ENCODE results near the gene FAM20B.
A peak's percentile ranks its signal among the peaks of the same experiment; 100 is the strongest.

The FAM20B gene

GRCh38 chr1:179092896-179093461 lies 67.3 kb downstream of the FAM20B start:
- DNase-seq (ENCODE audit: low read depth) = no peak

DNA sequence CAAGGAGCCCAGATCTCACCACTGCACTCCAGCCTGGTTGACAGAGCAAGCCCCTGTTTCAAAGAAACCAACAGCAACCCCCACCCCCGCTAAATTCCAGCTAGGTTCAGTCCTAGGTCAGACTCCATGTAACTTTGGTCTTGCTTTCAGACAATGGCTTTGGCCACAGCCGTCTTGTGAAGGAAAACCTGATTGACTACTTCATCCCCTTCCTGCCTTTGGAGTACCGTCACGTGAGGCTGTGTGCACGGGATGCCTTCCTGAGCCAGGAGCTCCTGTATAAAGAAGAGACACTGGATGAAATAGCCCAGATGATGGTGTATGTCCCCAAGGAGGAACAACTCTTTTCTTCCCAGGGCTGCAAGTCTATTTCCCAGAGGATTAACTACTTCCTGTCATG lies 69.1 kb downstream of the FAM20B start:
- DNase-seq (ENCODE audit: low read depth) = no peak

DNA sequence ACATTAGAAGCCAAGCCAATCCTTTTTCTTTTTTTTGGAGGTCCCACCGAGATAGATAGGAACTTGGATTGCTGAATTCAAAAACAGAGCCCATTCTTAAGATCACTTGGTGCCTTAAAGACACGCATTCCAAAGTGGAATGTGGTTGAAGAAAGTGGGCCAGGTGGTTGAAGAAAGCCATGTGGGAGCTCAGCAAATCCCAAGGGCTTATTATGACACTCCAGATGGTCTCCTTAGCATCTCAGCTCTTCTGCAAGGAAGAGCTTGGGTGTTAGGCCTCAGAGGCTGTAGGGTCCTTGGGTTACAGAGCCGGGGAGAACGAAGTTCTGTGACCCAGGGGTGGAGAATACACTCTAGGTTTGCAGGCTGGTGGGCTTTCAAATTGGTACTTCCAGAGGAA lies 69.7 kb downstream of the FAM20B start:
- DNase-seq (ENCODE audit: low read depth) = no peak

DNA sequence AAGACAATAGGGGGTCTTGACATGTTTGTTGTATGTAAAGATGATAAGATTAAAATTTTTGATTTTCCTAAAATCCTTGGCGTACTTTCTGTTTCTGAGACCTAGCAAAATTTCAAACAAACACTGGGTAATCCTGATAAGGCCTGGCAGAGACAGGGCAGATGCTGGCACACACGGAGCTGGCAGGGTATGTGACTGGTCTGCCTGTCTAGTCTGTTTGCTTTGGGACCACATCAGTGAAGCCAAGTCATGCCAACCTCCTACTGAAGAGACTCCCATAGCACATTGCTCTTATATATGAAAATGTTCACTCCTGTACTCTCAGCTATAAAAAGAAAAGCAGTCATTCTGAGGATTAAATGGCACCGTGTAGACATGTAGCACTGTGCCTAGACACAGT lies 70.2 kb downstream of the FAM20B start:
- no peak for DNase-seq (ENCODE audit: low read depth)

DNA sequence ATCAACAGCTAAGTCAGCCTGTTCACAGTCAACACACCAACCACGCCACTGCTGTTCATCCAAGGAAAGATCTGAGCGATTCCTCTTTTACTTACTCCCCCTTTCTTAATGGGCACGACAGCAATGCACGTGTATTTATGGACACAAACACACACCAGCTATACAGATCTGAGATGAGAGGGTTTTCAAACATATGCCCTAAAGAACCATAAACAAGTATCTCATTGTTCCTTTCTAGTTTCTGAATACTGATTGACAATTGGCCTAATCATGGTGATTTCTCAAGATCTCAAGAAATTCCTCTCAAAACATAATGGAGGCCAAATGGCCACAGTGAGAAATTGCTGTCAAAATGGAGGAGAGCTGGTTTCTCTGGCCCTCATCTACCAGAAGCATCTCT lies 74.2 kb downstream of the FAM20B start:
- DNase-seq (ENCODE audit: low read depth) = no peak

GRCh38 chr1:179101566-179101965 lies 75.9 kb downstream of the FAM20B start:
- no peak for DNase-seq (ENCODE audit: low read depth)

- no peak for DNase-seq (ENCODE audit: low read depth)
Observed at GRCh38 chr1:179103999-179104398, 78.3 kb downstream of the FAM20B start.

DNA sequence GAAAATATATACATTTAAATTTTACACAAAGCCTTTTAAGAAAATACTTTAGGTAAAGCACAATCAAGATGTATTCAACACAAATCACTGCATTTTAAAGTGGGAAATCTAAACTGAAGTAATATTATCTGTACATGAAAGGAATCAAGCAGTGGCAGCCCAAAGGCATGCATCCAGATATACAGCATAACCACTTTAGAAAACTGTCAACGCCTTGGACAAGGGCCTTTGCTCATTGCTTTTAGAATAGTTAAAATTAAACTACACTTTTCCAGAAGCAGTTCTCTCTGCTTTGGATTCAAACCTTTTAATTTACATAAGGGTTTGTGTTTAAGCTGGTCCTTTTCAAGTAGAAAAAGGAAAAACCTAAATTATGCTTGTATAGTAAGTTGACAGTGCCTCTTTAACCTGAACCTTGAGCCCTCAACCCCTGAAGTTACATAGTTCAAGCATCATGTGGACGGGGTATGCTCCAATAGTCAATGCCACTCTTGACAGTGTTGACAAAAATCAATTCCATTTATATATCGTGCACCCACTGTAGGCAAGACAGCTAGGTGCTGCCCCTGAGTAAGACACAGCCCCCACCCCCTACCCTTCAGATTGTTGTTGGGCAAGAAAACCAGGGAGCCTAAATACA lies 79.0 kb downstream of the FAM20B start:
- no peak for DNase-seq (ENCODE audit: low read depth)

GRCh38 chr1:179105393-179105792 lies 79.7 kb downstream of the FAM20B start:
- no peak for DNase-seq (ENCODE audit: low read depth)

GRCh38 chr1:179107706-179108629 lies 82.3 kb downstream of the FAM20B start:
- DNase-seq (ENCODE audit: low read depth) = no peak

- no peak for DNase-seq (ENCODE audit: low read depth)
Observed at GRCh38 chr1:179108644-179109043, 83.0 kb downstream of the FAM20B start.

DNA sequence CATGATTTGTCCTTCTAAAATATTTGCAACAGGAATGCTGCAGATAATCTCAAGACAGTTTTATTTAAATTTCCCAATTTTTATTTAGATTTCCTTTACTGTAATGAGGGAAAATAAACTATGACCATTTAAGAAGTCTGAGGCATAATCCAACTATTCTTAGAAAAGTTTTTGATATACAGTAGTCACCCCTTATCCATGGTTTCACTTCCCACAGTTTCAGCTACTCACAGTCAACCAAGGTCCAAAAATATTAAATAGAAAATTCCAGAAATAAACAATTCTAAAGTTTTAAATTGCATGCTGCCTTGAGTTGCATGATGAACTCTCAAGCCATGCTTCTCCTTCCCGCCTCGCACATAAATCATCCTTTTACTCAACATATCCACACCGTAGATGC lies 89.5 kb downstream of the FAM20B start:
- no peak for DNase-seq (ENCODE audit: low read depth)

- DNase-seq (ENCODE audit: low read depth) = no peak
Observed at GRCh38 chr1:179119513-179119912, 93.8 kb downstream of the FAM20B start.

DNA sequence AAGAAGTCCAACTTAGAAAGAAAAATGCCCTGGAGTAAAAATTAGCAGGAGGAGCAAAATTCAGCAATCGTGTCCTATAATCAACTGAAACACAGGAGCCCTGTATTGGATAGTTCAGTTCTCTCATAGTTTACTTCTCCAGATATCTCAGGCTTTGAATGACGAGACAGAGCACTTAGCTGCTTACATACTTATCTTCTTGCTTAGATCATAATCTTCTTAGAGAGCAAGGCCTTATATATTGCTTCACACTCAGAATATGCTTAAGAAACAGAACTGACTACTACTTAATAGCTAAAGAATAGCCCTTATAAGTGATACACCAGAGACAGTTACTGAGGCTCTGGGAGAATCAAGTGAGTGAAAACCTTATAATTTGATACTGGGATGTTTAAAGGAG lies 95.0 kb downstream of the FAM20B start:
- DNase-seq (ENCODE audit: low read depth) = no peak

GRCh38 chr1:179121159-179121938 lies 95.7 kb downstream of the FAM20B start:
- DNase-seq (ENCODE audit: low read depth) = peak; percentile 63

DNA sequence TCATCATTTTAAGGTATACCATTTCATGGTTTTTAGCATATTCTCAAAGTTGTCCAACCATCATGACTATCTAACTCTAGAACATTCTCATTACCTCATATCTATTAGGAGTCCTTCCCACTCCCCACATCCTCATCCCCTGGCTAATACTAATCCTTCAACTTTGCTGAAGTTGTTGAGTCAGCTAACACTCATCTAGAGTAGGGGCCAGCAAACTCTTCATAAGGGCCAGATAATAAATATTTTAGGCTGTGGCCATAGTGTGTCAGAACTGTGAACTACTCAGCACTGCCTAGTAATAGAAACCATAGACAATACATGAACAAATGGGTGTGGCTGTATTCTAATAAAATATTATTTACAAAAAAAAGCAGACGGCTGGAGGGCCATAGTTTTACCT lies 99.2 kb downstream of the FAM20B start:
- DNase-seq (ENCODE audit: low read depth) = peak; percentile 20
